ENCODE measurements around the gene PRXL2B.

Gene PRXL2B

DNA sequence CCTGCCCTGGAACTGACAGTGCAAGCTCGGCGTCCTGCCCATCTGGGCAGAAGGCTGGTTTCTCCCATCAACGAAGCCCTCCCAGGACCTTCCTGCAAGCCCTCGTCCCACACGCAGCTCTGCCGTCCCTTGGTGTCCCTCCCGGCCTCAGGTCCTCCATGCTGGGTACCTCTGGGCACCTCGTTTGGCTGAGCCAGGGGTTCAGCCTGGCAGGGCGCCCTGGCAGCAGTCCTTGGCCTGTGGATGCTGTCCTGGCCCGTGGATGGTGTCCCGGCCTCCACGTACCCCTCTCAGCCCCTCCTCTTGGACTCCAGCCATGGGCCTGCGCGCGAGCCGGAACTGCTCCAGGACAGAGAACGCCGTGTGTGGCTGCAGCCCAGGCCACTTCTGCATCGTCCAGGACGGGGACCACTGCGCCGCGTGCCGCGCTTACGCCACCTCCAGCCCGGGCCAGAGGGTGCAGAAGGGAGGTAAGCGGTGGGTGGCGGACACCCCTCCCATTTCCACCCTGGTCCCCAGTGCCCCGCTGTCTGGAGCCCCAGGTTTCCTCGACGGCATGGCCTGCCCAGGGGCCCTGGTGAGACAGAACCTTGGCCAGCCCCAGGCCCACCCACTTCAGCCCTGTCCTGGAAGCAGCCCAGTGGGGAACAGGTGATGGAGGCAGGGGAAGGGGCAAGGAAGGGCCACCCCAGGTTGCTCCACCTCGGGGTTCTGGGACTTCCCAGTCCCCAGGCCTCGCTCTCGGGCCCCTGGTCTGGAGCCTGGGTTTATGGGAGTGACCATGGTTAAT is 26.9 kb upstream of the PRXL2B start:
- Histone ChIP-seq H3K9ac (ENCODE audit: low read depth, low read length) (no peak overlapping the region), H3K36me3 (ENCODE audit: insufficient read depth, low read length) (no peaks in the 10 kb centered on the region)
- WGBS, result 91% methylated on average over 35 of the region's 35 CpGs

DNA sequence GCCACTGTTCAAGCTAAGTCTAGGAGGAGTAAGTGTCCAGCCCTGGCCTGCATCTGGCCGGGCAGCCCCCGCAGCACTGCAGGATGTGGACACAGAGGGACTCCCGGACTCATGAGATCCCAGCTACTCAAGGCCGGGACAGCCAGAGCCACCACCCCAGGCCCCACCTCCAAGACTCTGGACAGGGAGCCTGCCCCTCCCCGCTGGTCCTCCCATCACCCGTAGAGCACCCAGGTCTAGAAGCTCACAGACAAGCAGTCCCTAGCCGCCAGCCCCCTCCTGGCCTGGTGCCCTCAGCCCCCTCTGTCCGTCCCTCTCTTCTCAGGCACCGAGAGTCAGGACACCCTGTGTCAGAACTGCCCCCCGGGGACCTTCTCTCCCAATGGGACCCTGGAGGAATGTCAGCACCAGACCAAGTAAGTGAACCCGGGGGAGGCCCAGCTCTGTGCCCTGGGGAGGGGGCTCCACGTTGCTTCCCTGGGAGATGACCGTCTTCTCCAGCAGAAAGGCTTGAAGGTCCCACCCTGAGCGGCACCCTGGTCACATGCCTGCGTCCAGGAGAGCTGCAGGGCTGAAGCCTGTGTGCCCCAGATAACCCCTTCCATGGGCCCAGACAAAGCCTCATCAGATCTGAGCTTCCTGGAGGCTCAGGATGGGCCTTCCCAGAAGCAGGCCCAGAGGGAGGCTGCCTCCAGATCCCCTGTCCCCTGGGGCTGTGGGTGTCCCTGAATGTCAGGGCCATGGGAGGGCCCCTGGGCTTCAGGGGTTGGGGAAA is 26.1 kb upstream of the PRXL2B start:
- Histone ChIP-seq H3K27me3 (ENCODE audit: insufficient read depth, low read length) (no peaks in the 10 kb centered on the region), H3K4me1 (ENCODE audit: insufficient read depth, low read length) (0 out of 2 replicates have a peak, but pooled peaks cover 5% of the 10 kb centered on the region)

More for the DNA sequence above, 26.9 kb upstream of the PRXL2B start:
- no peak overlapping the region for H3K4me3 ChIP-seq (ENCODE audit: low read length)
- no peaks in the 10 kb centered on the region for H3K27me3 ChIP-seq (ENCODE audit: insufficient read depth, low read length)
- 0 out of 2 replicates have a peak, but pooled peaks cover 5% of the 10 kb centered on the region for H3K4me1 ChIP-seq (ENCODE audit: insufficient read depth, low read length)
- H3K27ac ChIP-seq (ENCODE audit: low read depth, low read length), result no peak overlapping the region
- no peaks in the 10 kb centered on the region for H3K9me3 ChIP-seq (ENCODE audit: insufficient read depth, low read depth, low read length)

DNA sequence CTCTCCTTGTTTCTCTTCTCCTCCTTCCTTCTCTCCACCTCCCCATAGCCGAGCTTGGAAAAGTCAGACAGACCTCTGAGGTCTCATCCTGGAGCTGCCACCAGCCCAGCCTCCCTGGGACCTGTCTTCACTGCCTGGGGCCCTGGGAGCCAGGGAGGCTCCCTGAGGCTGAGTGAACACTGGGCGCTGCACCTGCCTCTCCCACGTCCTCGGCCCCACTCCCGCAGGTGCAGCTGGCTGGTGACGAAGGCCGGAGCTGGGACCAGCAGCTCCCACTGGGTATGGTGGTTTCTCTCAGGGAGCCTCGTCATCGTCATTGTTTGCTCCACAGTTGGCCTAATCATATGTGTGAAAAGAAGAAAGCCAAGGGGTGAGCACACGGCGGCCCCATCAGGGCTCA is 25.1 kb upstream of the PRXL2B start:
- Histone ChIP-seq H3K4me1 (ENCODE audit: insufficient read depth, low read length) (0 out of 2 replicates have a peak, but pooled peaks cover 3% of the 10 kb centered on the region), H3K9ac (ENCODE audit: low read depth, low read length) (no peak overlapping the region), H3K27me3 (ENCODE audit: insufficient read depth, low read length) (no peaks in the 10 kb centered on the region), H3K36me3 (ENCODE audit: insufficient read depth, low read length) (no peaks in the 10 kb centered on the region), H3K4me3 (ENCODE audit: low read length) (no peak overlapping the region), H3K27ac (ENCODE audit: low read depth, low read length) (no peak overlapping the region), H3K9me3 (ENCODE audit: insufficient read depth, low read depth, low read length) (no peaks in the 10 kb centered on the region)
- WGBS, result 92% methylated on average over 11 of the region's 11 CpGs

More for the DNA sequence above, 26.1 kb upstream of the PRXL2B start:
- Histone ChIP-seq H3K9ac (ENCODE audit: low read depth, low read length) (no peak overlapping the region), H3K4me3 (ENCODE audit: low read length) (no peak overlapping the region), H3K36me3 (ENCODE audit: insufficient read depth, low read length) (no peaks in the 10 kb centered on the region), H3K9me3 (ENCODE audit: insufficient read depth, low read depth, low read length) (no peaks in the 10 kb centered on the region), H3K27ac (ENCODE audit: low read depth, low read length) (no peak overlapping the region)
- 91% methylated on average over 15 of the region's 15 CpGs for WGBS

DNA sequence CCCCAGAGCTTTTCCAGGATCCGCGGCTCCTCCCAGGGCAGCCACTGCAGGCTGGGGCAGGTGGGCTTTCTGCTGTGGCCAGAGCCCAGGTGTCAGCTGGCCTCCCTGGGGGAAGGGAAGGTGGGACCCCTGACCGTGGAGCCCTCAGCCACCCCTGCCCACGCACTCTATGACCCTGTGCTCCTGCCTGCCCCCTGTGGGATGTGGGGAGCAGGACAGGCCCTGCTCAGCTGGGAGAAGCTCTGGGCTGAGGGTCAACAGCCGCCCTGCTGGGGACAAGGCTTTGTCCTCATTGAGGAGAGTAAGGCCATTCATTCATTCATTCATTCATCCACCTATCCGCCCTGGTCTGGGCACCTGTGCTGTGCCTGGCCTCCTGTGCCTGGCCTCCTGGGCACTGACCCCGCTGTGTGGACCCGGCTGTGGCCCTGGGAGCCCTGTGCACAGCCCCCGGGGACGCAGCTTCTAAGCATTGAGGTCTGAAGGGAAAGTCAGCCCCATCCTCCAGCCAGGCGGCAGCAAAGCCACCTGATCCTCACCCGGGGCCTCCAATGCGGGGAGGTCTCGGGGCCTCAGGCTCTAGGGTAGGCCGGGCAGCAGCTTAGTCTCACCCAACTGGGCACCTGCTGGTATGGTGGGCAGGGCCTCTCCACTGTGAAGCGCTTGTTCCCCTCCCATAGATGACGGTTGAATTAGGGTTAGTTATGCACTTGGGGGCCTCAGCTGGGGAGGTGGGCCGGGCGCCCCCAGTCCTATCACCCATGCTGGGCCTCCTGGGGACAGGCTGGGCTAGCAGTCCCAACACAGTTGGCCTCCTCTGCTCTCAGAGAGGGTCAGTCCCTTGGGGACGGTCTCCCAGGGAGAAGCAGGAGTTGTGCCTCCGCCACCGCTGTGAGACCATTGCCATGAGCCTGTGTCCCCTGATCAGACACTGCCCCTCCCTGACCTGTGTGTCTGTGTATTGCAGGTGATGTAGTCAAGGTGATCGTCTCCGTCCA is 24.4 kb upstream of the PRXL2B start:
- no peaks in the 10 kb centered on the region for H3K27me3 ChIP-seq (ENCODE audit: insufficient read depth, low read length)
- H3K9ac ChIP-seq (ENCODE audit: low read depth, low read length), result no peak overlapping the region
- H3K36me3 ChIP-seq (ENCODE audit: insufficient read depth, low read length), result no peaks in the 10 kb centered on the region
- no peaks in the 10 kb centered on the region for H3K9me3 ChIP-seq (ENCODE audit: insufficient read depth, low read depth, low read length)
- no peak overlapping the region for H3K27ac ChIP-seq (ENCODE audit: low read depth, low read length)
- H3K4me3 ChIP-seq (ENCODE audit: low read length), result no peak overlapping the region
- no peaks in the 10 kb centered on the region for H3K4me1 ChIP-seq (ENCODE audit: insufficient read depth, low read length)
- 90% methylated on average over 22 of the region's 24 CpGs for WGBS

DNA sequence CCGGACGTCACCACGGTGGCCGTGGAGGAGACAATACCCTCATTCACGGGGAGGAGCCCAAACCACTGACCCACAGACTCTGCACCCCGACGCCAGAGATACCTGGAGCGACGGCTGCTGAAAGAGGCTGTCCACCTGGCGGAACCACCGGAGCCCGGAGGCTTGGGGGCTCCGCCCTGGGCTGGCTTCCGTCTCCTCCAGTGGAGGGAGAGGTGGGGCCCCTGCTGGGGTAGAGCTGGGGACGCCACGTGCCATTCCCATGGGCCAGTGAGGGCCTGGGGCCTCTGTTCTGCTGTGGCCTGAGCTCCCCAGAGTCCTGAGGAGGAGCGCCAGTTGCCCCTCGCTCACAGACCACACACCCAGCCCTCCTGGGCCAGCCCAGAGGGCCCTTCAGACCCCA is 23.4 kb upstream of the PRXL2B start:
- Histone ChIP-seq H3K9me3 (ENCODE audit: insufficient read depth, low read depth, low read length) (no peaks in the 10 kb centered on the region), H3K4me1 (ENCODE audit: insufficient read depth, low read length) (no peaks in the 10 kb centered on the region), H3K4me3 (ENCODE audit: low read length) (no peak overlapping the region), H3K27ac (ENCODE audit: low read depth, low read length) (no peak overlapping the region), H3K9ac (ENCODE audit: low read depth, low read length) (no peak overlapping the region), H3K36me3 (ENCODE audit: insufficient read depth, low read length) (no peaks in the 10 kb centered on the region), H3K27me3 (ENCODE audit: insufficient read depth, low read length) (no peaks in the 10 kb centered on the region)
- WGBS, result 88% methylated on average over 18 of the region's 18 CpGs

DNA sequence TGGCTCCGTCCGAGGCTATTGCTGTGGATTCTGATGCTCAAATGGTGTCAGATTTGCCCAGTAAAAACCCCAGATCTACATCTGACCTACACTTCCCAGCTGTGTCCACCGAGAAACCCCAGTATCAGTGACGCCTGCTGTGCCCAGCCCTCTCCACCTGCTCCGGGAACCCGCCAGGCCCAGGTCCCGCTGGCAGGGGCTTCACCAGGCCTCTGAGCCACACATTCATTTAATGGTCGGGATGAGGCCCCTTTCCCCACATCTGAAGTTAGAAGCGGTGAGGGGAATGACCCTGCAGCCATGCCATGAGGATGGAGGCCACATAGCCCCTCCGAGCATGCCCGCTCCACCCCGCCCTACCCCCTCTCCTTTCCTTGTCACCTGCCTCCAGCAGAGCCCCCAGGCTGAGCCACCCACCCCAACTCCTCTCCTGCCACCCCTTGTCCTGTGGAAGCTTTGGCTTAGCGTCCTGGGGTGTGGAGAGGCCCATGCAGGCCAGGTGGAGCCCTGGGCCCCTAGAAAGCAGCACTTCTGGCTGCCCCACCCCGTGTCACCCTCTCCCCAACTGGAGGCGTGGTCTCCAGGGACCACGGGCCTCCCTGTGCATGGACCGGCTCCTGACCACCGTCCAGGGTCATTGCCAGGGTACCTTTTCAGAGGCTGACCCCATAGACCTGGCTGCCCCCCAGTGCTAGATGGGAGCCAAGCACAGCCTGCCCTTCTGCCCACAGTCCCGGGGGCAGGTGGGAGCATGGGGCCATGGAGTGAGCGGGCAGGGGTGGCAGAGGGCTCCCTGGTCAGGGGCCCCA is 22.4 kb upstream of the PRXL2B start:
- Histone ChIP-seq H3K9ac (ENCODE audit: low read depth, low read length) (no peak overlapping the region), H3K4me1 (ENCODE audit: insufficient read depth, low read length) (no peaks in the 10 kb centered on the region), H3K9me3 (ENCODE audit: insufficient read depth, low read depth, low read length) (no peaks in the 10 kb centered on the region), H3K27me3 (ENCODE audit: insufficient read depth, low read length) (no peaks in the 10 kb centered on the region), H3K36me3 (ENCODE audit: insufficient read depth, low read length) (no peaks in the 10 kb centered on the region), H3K27ac (ENCODE audit: low read depth, low read length) (no peak overlapping the region), H3K4me3 (ENCODE audit: low read length) (no peak overlapping the region)
- WGBS, result 89% methylated on average over 20 of the region's 20 CpGs

DNA sequence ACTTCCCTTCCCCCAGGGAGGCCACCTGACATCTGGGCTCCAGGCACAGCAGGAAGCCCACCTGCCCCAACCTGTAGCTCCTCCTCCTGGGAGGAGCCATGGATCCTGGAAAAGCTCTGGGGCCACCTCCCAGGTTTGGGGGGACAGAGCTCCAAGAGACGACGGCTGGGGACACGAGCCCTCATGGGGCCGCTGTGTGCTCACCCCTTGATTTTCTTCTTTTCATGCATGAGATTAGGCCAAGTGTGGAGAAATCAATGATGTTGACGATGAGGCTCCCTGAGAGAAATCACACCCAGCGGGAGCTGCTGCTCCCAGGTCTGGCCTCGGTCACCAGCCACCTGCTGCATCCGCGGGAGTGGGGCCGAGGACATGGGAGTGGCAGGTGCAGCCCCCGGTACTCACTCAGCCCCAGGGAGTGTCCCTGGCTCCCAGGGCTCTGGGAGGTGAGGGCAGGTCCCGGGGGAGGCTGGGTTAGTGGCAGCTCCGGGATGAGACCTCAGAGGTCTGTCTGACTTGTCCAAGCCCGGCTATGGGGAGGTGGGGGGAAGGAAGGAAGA is 21.7 kb upstream of the PRXL2B start:
- no peaks in the 10 kb centered on the region for H3K4me1 ChIP-seq (ENCODE audit: insufficient read depth, low read length)
- no peaks in the 10 kb centered on the region for H3K27me3 ChIP-seq (ENCODE audit: insufficient read depth, low read length)
- no peak overlapping the region for H3K9ac ChIP-seq (ENCODE audit: low read depth, low read length)
- H3K4me3 ChIP-seq (ENCODE audit: low read length), result no peak overlapping the region
- H3K9me3 ChIP-seq (ENCODE audit: insufficient read depth, low read depth, low read length), result no peaks in the 10 kb centered on the region
- H3K36me3 ChIP-seq (ENCODE audit: insufficient read depth, low read length), result no peaks in the 10 kb centered on the region
- WGBS, result 83% methylated on average over 14 of the region's 14 CpGs
- no peak overlapping the region for H3K27ac ChIP-seq (ENCODE audit: low read depth, low read length)

DNA sequence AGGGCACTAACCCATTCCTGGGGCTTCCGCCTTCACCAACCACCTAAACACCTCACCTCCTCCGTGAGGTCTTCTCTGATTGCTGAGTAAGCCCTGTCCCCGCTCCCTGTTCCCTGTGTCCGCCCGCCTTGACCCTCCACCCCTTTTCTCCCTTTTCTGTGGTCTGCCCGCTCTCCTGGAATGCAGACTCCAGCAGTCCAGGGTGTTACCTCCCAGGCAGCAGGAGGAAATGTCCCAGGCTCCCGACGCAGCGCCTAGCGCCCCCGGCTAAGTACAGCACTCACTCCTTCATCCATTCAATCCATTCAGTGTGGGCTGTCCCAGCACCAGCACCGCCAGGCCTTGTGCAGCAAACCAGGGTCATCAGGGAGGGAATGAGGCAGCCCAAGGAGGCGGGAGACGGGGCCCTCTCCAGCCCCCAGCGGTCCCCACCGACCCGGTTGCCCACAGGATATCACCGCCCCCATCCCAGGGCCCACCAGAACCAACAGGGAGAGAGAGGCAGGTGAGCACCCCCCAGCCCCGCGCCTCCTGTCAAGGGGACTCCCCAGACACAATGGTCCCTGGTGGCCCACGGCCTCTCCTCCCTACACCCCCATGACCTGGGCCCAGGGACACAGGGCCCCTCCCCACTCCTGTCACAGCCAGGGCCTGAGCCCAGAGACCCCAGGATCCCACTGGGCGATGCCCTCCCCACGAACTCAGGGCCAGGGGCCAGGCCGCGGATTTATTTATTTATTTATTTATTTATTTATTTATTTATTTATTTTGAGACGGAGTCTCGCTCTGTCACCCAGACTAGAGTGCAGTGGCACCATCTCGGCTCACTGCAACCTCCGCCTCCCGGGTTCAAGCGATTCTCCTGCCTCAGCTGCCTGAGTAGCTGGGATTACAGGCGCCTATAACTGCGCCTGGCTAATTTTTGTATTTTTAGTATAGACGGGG is 20.2 kb upstream of the PRXL2B start:
- Histone ChIP-seq H3K27ac (ENCODE audit: low read depth, low read length) (no peak overlapping the region), H3K9me3 (ENCODE audit: insufficient read depth, low read depth, low read length) (no peaks in the 10 kb centered on the region), H3K9ac (ENCODE audit: low read depth, low read length) (no peak overlapping the region), H3K36me3 (ENCODE audit: insufficient read depth, low read length) (no peaks in the 10 kb centered on the region), H3K27me3 (ENCODE audit: insufficient read depth, low read length) (no peaks in the 10 kb centered on the region), H3K4me3 (ENCODE audit: low read length) (no peak overlapping the region), H3K4me1 (ENCODE audit: insufficient read depth, low read length) (no peaks in the 10 kb centered on the region)
- WGBS, result 87% methylated on average over 32 of the region's 34 CpGs

DNA sequence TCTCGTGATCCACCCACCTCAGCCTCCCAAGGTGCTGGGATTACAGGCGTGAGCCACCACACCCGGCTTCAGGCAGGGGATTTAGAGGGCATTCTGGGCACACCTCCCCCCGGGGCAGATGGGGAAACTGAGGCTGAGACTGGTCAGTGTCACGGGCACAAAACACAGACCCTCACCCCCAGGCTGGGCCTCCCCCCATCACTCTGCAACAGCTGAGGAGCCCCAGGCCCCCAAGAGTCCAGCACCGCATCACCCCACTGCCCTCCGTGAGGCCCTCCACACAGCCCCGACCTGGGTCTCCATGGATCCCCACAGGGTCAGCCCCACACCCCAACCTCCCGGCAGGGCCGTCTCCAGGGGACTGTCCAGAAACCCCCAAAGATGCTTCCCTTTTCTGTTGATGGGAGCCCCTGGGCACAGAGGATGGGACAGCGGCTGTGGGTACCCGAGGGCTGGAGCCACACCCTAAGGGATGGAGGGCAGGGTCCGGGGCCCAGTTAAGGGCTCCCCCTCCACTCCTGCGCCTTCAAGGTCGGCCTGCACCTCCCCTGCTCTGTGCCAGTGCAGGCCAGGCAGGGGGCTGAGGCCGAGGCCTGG is 19.4 kb upstream of the PRXL2B start:
- H3K36me3 ChIP-seq (ENCODE audit: insufficient read depth, low read length), result no peaks in the 10 kb centered on the region
- no peak overlapping the region for H3K4me3 ChIP-seq (ENCODE audit: low read length)
- H3K9me3 ChIP-seq (ENCODE audit: insufficient read depth, low read depth, low read length), result no peaks in the 10 kb centered on the region
- H3K27ac ChIP-seq (ENCODE audit: low read depth, low read length), result no peak overlapping the region
- H3K4me1 ChIP-seq (ENCODE audit: insufficient read depth, low read length), result no peaks in the 10 kb centered on the region
- 92% methylated on average over 16 of the region's 16 CpGs for WGBS
- no peaks in the 10 kb centered on the region for H3K27me3 ChIP-seq (ENCODE audit: insufficient read depth, low read length)
- H3K9ac ChIP-seq (ENCODE audit: low read depth, low read length), result no peak overlapping the region
